Keratinocyte (primary cell): ENCODE data around the gene TBC1D7. TPM values are rescaled to one million over a fixed set of nuclear protein-coding genes. Genes with fewer than 3 reads are reported as not detected.

Experiments
- DNase-seq: peaks from one replicate; pipeline ENCODE4 v3.0.0-alpha.2; 2011; ENCODE audit warnings: low read depth, missing footprints, low spot score
- FAIRE-seq: peaks from 2 replicates; lab custom pipeline; 2011; peaks lifted over from hg19 to GRCh38; lab: Jason Lieb, UNC
- H2AFZ ChIP-seq: 2 replicates; pipeline ENCODE4 v1.6.0; 2012; ENCODE audit warnings: low read length, control low read depth, inconsistent platforms; ENCODE audit not compliant: control insufficient read depth
- H3K27ac ChIP-seq: 2 replicates; pipeline ENCODE4 v1.5.1; 2011; ENCODE audit warnings: low read length; ENCODE audit not compliant: control insufficient read depth, insufficient read depth
- H3K27me3 ChIP-seq: 3 replicates; pipeline ENCODE4 v1.6.0; 2011; ENCODE audit warnings: low read length; ENCODE audit not compliant: control insufficient read depth, insufficient read depth; ENCODE audit errors: extremely low read depth
- H3K36me3 ChIP-seq, 2 experiments: 2 replicates in 1 of 2; 3 replicates in 1 of 2; pipeline ENCODE4 v1.5.1; 2011; ENCODE audit warnings: low read length in 2 of 2, mild to moderate bottlenecking in 1 of 2; ENCODE audit not compliant: control insufficient read depth in 2 of 2, insufficient read depth in 2 of 2; ENCODE audit errors: extremely low read depth in 1 of 2
- H3K4me1 ChIP-seq: 3 replicates; pipeline ENCODE4 v1.5.1; 2011; ENCODE audit warnings: low read length; ENCODE audit not compliant: control insufficient read depth, insufficient read depth; ENCODE audit errors: extremely low read depth
- H3K4me2 ChIP-seq: 3 replicates; pipeline ENCODE4 v1.6.0; 2011; ENCODE audit warnings: low read depth, low read length; ENCODE audit not compliant: control insufficient read depth, insufficient read depth; ENCODE audit errors: extremely low read depth
- H3K4me3 ChIP-seq, 3 experiments: fragments of 200-600 bp in 1 of 3; sonication (generic) in 1 of 3; 2 replicates in 2 of 3; 3 replicates in 1 of 3; pipeline ENCODE4 v1.5.1; 2011 to 2016; ENCODE audit warnings: low read length in 3 of 3, mild to moderate bottlenecking in 3 of 3, control low read depth in 2 of 3, inconsistent platforms in 1 of 3, low read depth in 1 of 3, mixed read lengths in 1 of 3, mixed run types in 1 of 3, moderate library complexity in 1 of 3; ENCODE audit not compliant: control insufficient read depth in 2 of 3, insufficient read depth in 2 of 3; ENCODE audit errors: extremely low read depth in 1 of 3
- H3K79me2 ChIP-seq: 2 replicates; pipeline ENCODE4 v1.6.0; 2012; ENCODE audit warnings: low read length; ENCODE audit not compliant: control insufficient read depth, insufficient read depth
- H3K9ac ChIP-seq: 3 replicates; pipeline ENCODE4 v1.6.0; 2011; ENCODE audit warnings: low read length; ENCODE audit not compliant: control insufficient read depth, insufficient read depth; ENCODE audit errors: extremely low read depth
- H3K9me1 ChIP-seq: 3 replicates; pipeline ENCODE4 v1.6.0; 2011; ENCODE audit warnings: low read length; ENCODE audit not compliant: control insufficient read depth, insufficient read depth; ENCODE audit errors: extremely low read depth
- H3K9me3 ChIP-seq: 2 replicates; pipeline ENCODE4 v1.5.1; 2012; ENCODE audit warnings: low read depth, low read length; ENCODE audit not compliant: control insufficient read depth
- H4K20me1 ChIP-seq: 3 replicates; pipeline ENCODE4 v1.6.0; 2011; ENCODE audit warnings: low read length; ENCODE audit not compliant: control insufficient read depth, insufficient read depth; ENCODE audit errors: extremely low read depth
- EZH2 ChIP-seq: IDR thresholded peaks from one replicate; pipeline ENCODE4 v1.6.1; 2012; ENCODE audit warnings: inconsistent platforms, mild to moderate bottlenecking, low read length, moderate library complexity
- dilution Hi-C: fragments of 300-500 bp; cut with MboI; formaldehyde crosslinking; loops from one replicate; pipeline ENCODE4 v1.7.0; 2020; ENCODE audit warnings: low sequenced_read_pairs; ENCODE audit not compliant: extremely low pct_ligation_motif_present
- polyA plus RNA-seq, 5 experiments: library from polyadenylated mRNA; depleted of rRNA in 3 of 5; stranded (reverse) in 3 of 5; stranded (forward) in 1 of 5; unstranded in 1 of 5; fragments of >200 nt; gene quantifications; 1 replicate in 1 of 5; 2 replicates in 3 of 5; 3 replicates in 1 of 5; pipeline versions ENCODE4 v1.2.1 to v1.2.3, GENCODE V29; 2011 to 2012; ENCODE audit warnings: missing spikeins in 2 of 5, low read depth in 1 of 5, low replicate concordance in 1 of 5
- TF ChIP-seq, protein P1 (sequence below), 3 experiments: IDR thresholded peaks in 1 of 3; conservative IDR thresholded peaks in 1 of 3; optimal IDR thresholded peaks in 1 of 3; 2 replicates in 2 of 3; 3 replicates in 1 of 3; pipeline versions ENCODE3 to v1.5.1; 2011; ENCODE audit warnings: low read length in 3 of 3, mild to moderate bottlenecking in 3 of 3, moderate library complexity in 2 of 3, control low read depth in 1 of 3, inconsistent platforms in 1 of 3; ENCODE audit not compliant: insufficient read depth in 2 of 3; ENCODE audit errors: extremely low read depth in 1 of 3

The TBC1D7 gene
- polyA plus RNA-seq, 1 donor (not counting 4 experiments of a cell fraction or from before 2014, with no cell fraction given) = 30.4 TPM

DNA sequence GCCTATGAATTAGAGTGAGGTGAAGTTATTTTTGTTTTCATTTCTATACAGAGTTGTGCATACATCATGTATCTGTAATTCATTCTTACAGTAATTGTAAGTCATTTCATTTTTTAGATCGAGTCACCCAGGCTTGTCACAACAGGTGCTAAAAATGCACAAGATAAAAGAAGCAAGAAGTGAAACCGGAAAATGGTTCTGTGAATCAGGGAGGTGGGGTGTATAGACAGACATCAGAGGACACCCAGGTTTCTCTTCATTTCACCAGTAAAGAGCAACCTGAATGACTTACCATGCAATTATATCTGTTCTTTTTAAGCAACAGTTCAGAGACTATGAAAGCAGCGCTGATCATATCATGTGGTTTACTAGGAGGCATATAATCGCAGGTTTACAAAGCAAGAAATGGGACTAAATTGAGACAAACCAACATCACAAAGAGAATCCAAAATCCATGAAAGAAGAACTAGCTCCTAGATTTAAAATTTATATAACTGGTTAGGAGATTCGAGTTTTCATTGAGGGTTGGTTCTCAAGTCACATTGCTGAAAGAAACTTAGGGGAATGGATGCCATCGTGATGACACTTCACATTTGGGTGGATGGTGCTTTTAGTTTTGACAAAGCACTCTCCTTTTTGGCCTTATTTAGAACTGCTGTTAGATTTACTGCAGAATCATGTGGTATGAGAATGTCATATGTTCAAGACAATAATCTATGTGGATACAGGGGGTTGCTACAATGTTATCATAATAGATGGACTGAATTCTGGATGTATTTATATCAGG, 27.9 kb upstream of the TBC1D7 start:
- Histone ChIP-seq H3K9ac (peak overlapping the region; percentile 69), H2AFZ (no peak overlapping the region), H3K4me3 (peak overlapping the region in 2 of 3 experiments; percentile 61 to 68), H3K27ac (peak overlapping the region; percentile 94), H3K4me1 (peaks cover 55% of the 10 kb centered on the region), H3K4me2 (peak overlapping the region; percentile 96), H3K36me3 (peaks cover 0 to 2% of the 10 kb centered on the region in 2 experiments), H3K79me2 (no peaks in the 10 kb centered on the region), H3K27me3 (no peaks in the 10 kb centered on the region), H3K9me1 (no peaks in the 10 kb centered on the region), H3K9me3 (no peaks in the 10 kb centered on the region), H4K20me1 (no peaks in the 10 kb centered on the region)
- peak; percentile 71 for FAIRE-seq
- dilution Hi-C loops = no loop called here
- DNase-seq = peak; percentile 65
- TF ChIP-seq, protein P1, sequence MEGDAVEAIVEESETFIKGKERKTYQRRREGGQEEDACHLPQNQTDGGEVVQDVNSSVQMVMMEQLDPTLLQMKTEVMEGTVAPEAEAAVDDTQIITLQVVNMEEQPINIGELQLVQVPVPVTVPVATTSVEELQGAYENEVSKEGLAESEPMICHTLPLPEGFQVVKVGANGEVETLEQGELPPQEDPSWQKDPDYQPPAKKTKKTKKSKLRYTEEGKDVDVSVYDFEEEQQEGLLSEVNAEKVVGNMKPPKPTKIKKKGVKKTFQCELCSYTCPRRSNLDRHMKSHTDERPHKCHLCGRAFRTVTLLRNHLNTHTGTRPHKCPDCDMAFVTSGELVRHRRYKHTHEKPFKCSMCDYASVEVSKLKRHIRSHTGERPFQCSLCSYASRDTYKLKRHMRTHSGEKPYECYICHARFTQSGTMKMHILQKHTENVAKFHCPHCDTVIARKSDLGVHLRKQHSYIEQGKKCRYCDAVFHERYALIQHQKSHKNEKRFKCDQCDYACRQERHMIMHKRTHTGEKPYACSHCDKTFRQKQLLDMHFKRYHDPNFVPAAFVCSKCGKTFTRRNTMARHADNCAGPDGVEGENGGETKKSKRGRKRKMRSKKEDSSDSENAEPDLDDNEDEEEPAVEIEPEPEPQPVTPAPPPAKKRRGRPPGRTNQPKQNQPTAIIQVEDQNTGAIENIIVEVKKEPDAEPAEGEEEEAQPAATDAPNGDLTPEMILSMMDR (optimal IDR thresholded peaks at IDR 0.05 in 1 of 3, IDR thresholded peaks at IDR 0.05 in 1 of 3, conservative IDR thresholded peaks at IDR 0.05 in 1 of 3; ENCODE audit: extremely low read depth in 1 of 3, insufficient read depth in 2 of 3, low read length in 3 of 3) = no peak
- no peak for TF ChIP-seq EZH2

DNA sequence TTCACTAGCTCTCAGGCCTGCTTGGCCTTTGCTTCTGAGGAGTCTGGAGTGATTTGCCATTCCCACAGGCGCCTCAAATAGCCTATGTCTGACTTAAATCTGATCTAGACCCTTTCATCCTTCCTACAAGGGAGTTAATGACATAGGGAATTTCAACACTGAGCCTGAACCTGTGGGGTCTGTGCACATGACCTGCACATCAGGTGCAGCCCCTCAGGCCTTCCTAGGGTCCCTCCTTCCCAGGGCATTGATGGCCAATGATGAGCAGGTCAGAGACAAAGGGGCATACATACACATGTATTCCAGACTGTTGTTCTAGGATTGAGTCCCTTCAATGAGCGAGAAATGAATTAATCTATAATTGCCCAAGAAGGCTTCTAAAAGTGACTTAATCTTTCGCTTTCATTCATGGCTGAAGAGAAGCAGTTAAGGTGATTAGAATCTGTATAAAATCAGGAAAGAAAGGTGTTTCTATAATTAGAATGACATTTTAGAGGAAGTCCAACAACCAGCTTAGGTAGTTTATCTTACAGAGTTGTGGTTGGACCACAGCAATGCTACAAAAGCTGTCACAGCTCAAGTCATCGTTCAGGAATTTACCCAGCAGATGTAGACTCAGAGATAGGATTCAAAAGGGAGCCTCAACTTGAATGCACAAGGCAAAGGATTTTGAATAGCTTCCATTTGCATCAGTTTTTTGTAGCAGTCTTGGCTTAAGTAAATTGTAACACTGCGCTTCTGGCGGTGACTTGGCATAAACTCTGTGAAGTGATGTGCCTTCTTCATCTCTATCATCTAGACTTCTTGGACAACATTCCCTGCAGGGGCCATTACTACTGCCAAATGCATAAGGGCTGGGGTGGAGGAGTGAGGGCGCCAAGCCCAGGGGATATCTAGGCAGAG, 27.0 kb upstream of the TBC1D7 start:
- H3K9me1 ChIP-seq = no peaks in the 10 kb centered on the region
- no peaks in the 10 kb centered on the region for H3K27me3 ChIP-seq
- no peaks in the 10 kb centered on the region for H3K9me3 ChIP-seq
- no peaks in the 10 kb centered on the region for H4K20me1 ChIP-seq
- H3K4me1 ChIP-seq = peaks cover 55% of the 10 kb centered on the region
- no peak for TF ChIP-seq EZH2
- TF ChIP-seq, protein P1 (optimal IDR thresholded peaks at IDR 0.05 in 1 of 3, IDR thresholded peaks at IDR 0.05 in 1 of 3, conservative IDR thresholded peaks at IDR 0.05 in 1 of 3; ENCODE audit: extremely low read depth in 1 of 3, insufficient read depth in 2 of 3, low read length in 3 of 3) = no peak
- peak overlapping the region; percentile 69 for H3K9ac ChIP-seq
- dilution Hi-C loops = no loop called here
- peak overlapping the region in 2 of 3 experiments; percentile 61 to 68 for H3K4me3 ChIP-seq
- H3K36me3 ChIP-seq = peaks cover 0 to 2% of the 10 kb centered on the region in 2 experiments
- H3K27ac ChIP-seq = peak overlapping the region; percentile 94
- no peak overlapping the region for H2AFZ ChIP-seq
- peak; percentile 88 for DNase-seq
- peak; percentile 91 for FAIRE-seq
- peak overlapping the region; percentile 96 for H3K4me2 ChIP-seq
- H3K79me2 ChIP-seq = no peaks in the 10 kb centered on the region
